ENCODE data around the gene RHBDD1.

Gene RHBDD1

GRCh38 chr2:226994775-226995174, 158.9 kb downstream of the RHBDD1 start:
- no peak for DNase-seq

- DNase-seq, result no peak
These were observed 159.8 kb downstream of the RHBDD1 start for GRCh38 chr2:226995625-226996041.

GRCh38 chr2:226999661-227000060, 163.8 kb downstream of the RHBDD1 start:
- DNase-seq, result no peak

GRCh38 chr2:227000123-227000522, 164.3 kb downstream of the RHBDD1 start:
- DNase-seq, result no peak

GRCh38 chr2:227004482-227004881, 168.6 kb downstream of the RHBDD1 start:
- no peak for DNase-seq

- DNase-seq, result no peak
These were observed 170.5 kb downstream of the RHBDD1 start for GRCh38 chr2:227006189-227006897.

- no peak for DNase-seq
These were observed 171.3 kb downstream of the RHBDD1 start for GRCh38 chr2:227007148-227007547.

GRCh38 chr2:227007940-227008339, 172.1 kb downstream of the RHBDD1 start:
- DNase-seq, result no peak

- no peak for DNase-seq
These were observed 174.6 kb downstream of the RHBDD1 start for GRCh38 chr2:227010433-227010832.

GRCh38 chr2:227013330-227013729, 177.5 kb downstream of the RHBDD1 start:
- DNase-seq, result no peak

- DNase-seq, result no peak
These were observed 178.0 kb downstream of the RHBDD1 start for GRCh38 chr2:227013881-227014280.

- DNase-seq, result no peak
These were observed 181.0 kb downstream of the RHBDD1 start for GRCh38 chr2:227016894-227017293.

- DNase-seq, result no peak
These were observed 184.6 kb downstream of the RHBDD1 start for GRCh38 chr2:227020416-227020815.

GRCh38 chr2:227022608-227023007, 186.8 kb downstream of the RHBDD1 start:
- no peak for DNase-seq

- no peak for DNase-seq
These were observed 189.7 kb downstream of the RHBDD1 start for GRCh38 chr2:227025510-227025909.

GRCh38 chr2:227029426-227030105, 193.7 kb downstream of the RHBDD1 start:
- DNase-seq, result peak; percentile 77

- no peak for DNase-seq
These were observed 194.9 kb downstream of the RHBDD1 start for GRCh38 chr2:227030789-227031188.

- DNase-seq, result peak; percentile 15
These were observed 195.5 kb downstream of the RHBDD1 start for GRCh38 chr2:227031379-227031778.

- peak; percentile 62 for DNase-seq
These were observed 197.8 kb downstream of the RHBDD1 start for GRCh38 chr2:227033471-227034148.

GRCh38 chr2:227035711-227036367, 200.0 kb downstream of the RHBDD1 start:
- DNase-seq, result no peak

- no peak for DNase-seq
These were observed 200.7 kb downstream of the RHBDD1 start for GRCh38 chr2:227036527-227036926.

- DNase-seq, result no peak
These were observed 202.8 kb downstream of the RHBDD1 start for GRCh38 chr2:227038550-227039189.

- no peak for DNase-seq
These were observed 208.1 kb downstream of the RHBDD1 start for GRCh38 chr2:227043981-227044380.

Measured in OCI-M1 (cell line).